Large intestine (tissue), 3 donors: ENCODE data around the gene DCUN1D2. TPM values are rescaled to one million over a fixed set of nuclear protein-coding genes. Genes with fewer than 3 reads are reported as not detected.
A peak's percentile ranks its signal among the peaks of the same experiment; 100 is the strongest.

Experiments used
- DNase-seq, 2 donors: peaks; one replicate each; pipeline versions ENCODE4 v3.0.0 to v3.0.0-alpha.2; 2013
- H3K27ac ChIP-seq: one replicate; pipeline ENCODE4 v1.5.1; 2013; ENCODE audit warnings: low read length
- H3K27me3 ChIP-seq: 2 replicates; pipeline ENCODE4 v1.6.1; 2013; ENCODE audit warnings: low read length; ENCODE audit not compliant: control insufficient read depth, insufficient read depth
- H3K36me3 ChIP-seq: 2 replicates; pipeline ENCODE4 v1.6.1; 2013; ENCODE audit warnings: low read length; ENCODE audit not compliant: control insufficient read depth, insufficient read depth
- H3K4me1 ChIP-seq: one replicate; pipeline ENCODE4 v1.6.1; 2013; ENCODE audit warnings: low read length; ENCODE audit not compliant: control insufficient read depth, insufficient read depth
- H3K4me3 ChIP-seq: one replicate; pipeline ENCODE4 v1.5.1; 2013; ENCODE audit warnings: low read length
- H3K9me3 ChIP-seq: one replicate; pipeline ENCODE4 v1.6.1; 2013; ENCODE audit warnings: mild to moderate bottlenecking, low read depth, low read length, moderate library complexity; ENCODE audit not compliant: control insufficient read depth
- WGBS: methylation state at CpG from one replicate; pipeline ENCODE4 v1.1.5; 2013; ENCODE audit warnings: low lambda C conversion rate; ENCODE audit not compliant: insufficient coverage; 5-methylcytosine and 5-hydroxymethylcytosine counted together
- polyA plus RNA-seq: library from polyadenylated mRNA; unstranded; fragments of 120-200 nt; gene quantifications from one replicate; pipeline ENCODE4 v1.2.1, GENCODE V29; 2013

DCUN1D2 gene
- polyA plus RNA-seq, 1 donor = 17.8 TPM

DNA sequence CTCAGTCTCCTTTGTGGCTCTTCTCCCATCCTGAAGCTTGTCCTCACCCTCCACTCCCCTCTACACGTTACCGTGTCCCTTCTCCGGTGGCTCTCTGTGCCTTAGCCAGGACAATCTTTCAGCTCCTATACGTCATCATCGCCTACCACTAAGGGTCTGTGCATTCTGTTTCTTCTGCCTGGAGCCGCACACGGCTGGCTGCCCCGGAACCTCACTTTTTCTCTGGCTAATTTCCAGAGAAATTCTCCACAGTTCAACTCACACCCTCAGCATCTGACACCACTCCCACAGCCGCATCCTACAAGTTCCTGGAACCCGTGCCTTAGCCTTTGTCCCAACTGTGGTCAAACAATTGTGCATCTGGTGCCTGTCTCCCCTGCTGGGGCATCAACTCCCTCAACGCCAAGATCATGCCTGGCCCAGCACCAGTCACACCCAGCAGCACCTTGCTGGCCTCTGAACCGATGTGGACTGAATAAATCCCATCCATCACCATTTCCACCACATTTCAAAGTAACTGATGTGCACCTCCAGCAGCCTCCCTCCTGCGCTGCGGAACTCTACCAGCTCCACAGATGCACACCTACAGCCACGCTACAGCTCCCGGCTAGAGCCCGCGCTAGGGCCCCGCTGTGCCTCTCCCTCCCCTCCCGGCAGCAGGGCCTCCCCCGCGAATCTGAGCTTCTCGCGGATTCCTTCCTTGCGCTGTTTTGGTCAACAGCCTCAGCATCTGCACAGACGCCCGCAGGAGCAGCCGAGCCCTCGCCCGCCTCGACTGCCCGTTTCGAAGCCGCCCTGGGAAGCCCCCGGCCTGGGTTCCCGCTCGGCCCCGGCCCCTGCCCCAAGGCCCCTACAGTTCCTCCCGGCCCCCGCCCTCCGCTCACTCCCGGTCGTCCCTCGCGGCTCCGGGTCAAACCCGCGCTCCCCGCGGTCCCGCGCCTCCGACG, 689 bp downstream of the DCUN1D2 start:
- DNase-seq = peak in 1 of 2 donors; percentile 44
- peaks cover 30% of the 10 kb centered on the region for H3K4me1 ChIP-seq
- 19% methylated on average over 3 of the region's 54 CpGs for WGBS
- H3K36me3 ChIP-seq = no peaks in the 10 kb centered on the region
- peak overlapping the region; percentile 57 for H3K4me3 ChIP-seq
- no peaks in the 10 kb centered on the region for H3K27me3 ChIP-seq
- H3K9me3 ChIP-seq = no peaks in the 10 kb centered on the region
- peak overlapping the region; percentile 31 for H3K27ac ChIP-seq

DNA sequence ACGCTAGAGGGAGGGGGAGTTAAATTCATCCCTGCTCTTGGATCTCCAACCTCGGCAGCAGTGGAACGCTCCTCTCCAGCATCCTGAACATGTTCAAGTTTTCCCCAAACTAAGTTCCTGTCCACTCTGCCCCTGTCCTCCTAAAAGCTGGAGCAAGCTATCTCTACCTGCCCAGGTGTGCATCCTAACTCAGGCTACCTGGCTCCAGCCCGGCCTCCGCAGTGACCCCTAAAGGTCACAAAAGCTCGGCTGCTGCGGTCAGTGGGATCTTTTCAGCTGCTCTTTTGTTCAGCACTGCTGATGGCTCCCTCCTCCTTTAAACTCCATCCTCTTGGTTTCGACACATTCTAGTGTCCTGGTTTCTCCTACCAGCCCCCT, 1.4 kb downstream of the DCUN1D2 start:
- Histone ChIP-seq H3K36me3 (no peaks in the 10 kb centered on the region), H3K27ac (no peak overlapping the region), H3K4me3 (peak overlapping the region; percentile 57), H3K9me3 (no peaks in the 10 kb centered on the region), H3K27me3 (no peaks in the 10 kb centered on the region), H3K4me1 (peaks cover 28% of the 10 kb centered on the region)
- no peak for DNase-seq
- no CpG with 5 or more reads among the region's 8 CpGs for WGBS

DNA sequence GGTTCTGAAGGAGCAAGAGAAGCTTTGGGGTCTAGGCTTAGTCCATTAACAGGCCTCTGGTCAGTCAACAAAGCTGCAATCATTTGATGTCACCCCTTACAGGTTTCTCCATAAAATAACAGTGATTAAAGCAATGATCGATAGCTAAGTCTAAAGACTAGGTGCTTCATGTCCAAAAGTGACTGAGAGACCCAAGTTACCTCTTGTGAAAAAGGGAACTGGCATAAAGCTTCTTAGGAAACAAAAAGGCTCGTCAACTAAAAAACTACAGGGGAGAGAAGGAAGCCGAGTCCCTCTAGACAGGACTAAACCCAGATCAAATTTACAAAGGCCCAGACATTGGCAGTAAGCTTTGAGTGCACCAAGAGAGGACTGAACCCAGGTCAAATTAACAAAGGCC, 2.2 kb downstream of the DCUN1D2 start:
- no peak overlapping the region for H3K27ac ChIP-seq
- no peak overlapping the region for H3K4me3 ChIP-seq
- peaks cover 3% of the 10 kb centered on the region for H3K36me3 ChIP-seq
- no peak for DNase-seq
- peaks cover 30% of the 10 kb centered on the region for H3K4me1 ChIP-seq
- H3K27me3 ChIP-seq = no peaks in the 10 kb centered on the region
- WGBS = 100% methylated on average over 1 of the region's 3 CpGs
- H3K9me3 ChIP-seq = no peaks in the 10 kb centered on the region

DNA sequence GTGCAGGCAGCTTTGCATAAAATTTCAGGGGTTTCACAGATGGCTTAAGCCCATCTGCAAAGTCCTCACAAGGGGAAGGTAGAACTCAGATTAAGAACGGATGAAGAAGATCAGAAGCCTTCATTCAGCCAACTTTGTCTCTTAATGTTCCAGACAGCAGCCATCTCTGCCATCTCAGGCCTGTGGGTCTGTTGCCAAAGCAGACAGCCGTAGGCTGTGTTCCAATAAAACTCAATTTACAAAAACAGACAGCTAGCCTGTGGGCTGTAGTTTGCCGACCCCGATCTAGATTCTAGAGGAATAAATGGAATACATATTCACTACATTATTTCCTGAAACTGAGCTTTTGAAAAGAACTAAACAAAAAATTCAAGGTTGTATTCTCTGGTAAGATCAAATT, 3.8 kb downstream of the DCUN1D2 start:
- no peaks in the 10 kb centered on the region for H3K27me3 ChIP-seq
- DNase-seq = no peak
- H3K4me1 ChIP-seq = peaks cover 20% of the 10 kb centered on the region
- WGBS = no CpG with 5 or more reads among the region's 4 CpGs
- no peaks in the 10 kb centered on the region for H3K9me3 ChIP-seq
- no peak overlapping the region for H3K4me3 ChIP-seq
- no peak overlapping the region for H3K27ac ChIP-seq
- peaks cover 3% of the 10 kb centered on the region for H3K36me3 ChIP-seq

DNA sequence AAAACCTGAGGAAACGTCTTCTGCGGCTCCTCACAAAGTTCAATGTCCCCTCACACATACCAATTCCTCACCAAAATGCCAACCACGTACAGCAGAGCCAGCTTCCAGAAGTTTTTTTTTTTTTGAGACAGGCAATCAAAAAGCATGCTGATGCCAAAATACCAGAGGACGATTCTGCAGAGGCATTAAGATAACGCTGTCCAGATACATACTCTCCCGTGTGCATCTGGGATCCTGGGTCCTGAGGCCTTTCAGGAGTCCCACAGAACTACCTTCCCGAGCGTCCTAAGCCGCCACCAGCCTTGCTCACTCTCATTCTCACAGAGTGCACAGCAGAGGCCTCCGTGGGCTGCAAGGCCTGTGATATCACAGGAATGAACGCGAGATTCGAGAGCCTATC, 5.0 kb downstream of the DCUN1D2 start:
- 87% methylated on average over 3 of the region's 13 CpGs for WGBS
- no peak overlapping the region for H3K4me3 ChIP-seq
- H3K27ac ChIP-seq = no peak overlapping the region
- no peaks in the 10 kb centered on the region for H3K27me3 ChIP-seq
- H3K36me3 ChIP-seq = peaks cover 3% of the 10 kb centered on the region
- H3K9me3 ChIP-seq = no peaks in the 10 kb centered on the region
- H3K4me1 ChIP-seq = peaks cover 20% of the 10 kb centered on the region
- no peak for DNase-seq

DNA sequence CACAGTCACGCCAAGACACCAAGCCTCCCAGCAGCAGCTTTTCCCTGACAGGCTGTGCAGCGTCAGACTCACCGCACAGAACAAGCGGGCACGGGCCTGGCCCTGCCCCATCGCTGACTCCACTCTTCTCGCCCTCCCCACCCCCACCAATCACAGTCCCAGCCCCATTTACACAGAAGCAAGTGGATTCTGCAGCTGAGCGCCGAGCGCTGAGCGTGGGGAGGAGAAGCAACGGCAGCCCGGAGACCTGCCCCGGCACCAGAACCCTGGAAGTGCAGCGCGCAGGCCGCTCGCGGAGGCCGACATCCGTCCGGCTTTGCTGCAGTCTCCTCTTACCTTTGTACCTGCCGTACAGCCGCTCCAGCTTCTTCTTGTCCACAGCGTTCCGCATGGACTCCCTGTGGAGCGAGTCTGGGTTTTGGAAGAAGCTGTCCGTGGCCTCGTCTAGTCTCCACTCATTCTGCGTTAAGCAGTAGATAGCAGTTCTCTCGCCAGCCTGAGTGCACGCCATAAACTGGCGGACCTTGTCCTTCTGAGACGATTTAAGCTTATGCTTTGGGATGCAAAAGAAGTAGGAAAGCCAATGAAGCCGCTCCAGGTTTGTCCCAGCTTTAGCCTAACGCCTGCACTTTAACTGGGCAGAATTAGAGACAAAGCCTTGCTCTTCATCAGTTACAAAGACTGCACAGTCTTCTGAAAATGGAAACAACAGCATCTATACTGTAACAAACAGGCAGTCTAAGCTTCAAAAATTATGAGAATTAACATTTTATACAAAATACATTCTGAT, 6.8 kb downstream of the DCUN1D2 start:
- Histone ChIP-seq H3K4me3 (no peak overlapping the region), H3K36me3 (peaks cover 8% of the 10 kb centered on the region), H3K9me3 (no peaks in the 10 kb centered on the region), H3K4me1 (peaks cover 10% of the 10 kb centered on the region), H3K27me3 (no peaks in the 10 kb centered on the region), H3K27ac (no peak overlapping the region)
- peak; percentile 28 to 55 for DNase-seq
- no CpG with 5 or more reads among the region's 36 CpGs for WGBS

DNA sequence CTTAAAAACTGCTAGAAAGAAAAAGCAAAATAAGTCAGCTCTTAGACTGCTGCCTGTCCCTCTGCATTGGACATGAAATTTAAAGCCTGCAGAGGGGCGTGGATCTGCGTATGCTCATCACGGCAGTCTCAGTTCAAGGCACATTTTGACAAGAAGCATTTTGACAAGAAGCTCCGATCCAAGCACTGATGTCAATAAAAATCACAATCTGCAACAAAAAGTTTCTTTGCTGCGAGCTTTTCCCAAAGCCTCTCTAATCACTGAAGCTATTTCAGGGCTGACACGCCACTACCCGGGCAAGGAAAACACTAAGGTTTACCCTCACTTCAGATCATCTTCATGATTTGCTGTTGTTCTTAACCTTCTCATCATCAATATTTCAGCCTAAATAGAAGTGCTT, 7.4 kb downstream of the DCUN1D2 start:
- Histone ChIP-seq H3K27ac (no peak overlapping the region), H3K4me1 (peaks cover 10% of the 10 kb centered on the region), H3K9me3 (no peaks in the 10 kb centered on the region), H3K36me3 (peaks cover 8% of the 10 kb centered on the region), H3K27me3 (no peaks in the 10 kb centered on the region), H3K4me3 (no peak overlapping the region)
- 80% methylated on average over 1 of the region's 7 CpGs for WGBS
- DNase-seq = no peak

DNA sequence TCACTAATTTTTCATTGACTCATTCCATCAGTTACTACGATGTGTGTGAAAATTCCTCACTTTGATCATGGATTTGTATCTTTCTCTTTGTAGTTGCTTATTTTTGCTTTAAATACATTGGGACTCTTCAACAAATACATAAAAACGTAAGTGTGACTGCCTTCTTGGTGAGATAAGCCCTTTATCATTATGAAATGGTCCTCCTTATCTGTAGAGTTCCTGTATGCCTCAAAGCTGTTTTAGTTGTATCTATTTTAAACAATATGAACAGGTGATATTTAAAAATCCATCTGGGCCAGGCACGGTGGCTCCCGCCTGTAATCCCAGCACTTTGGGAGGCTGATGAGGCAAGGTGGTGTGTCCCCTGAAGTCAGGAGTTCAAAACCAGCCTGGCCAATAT, 11.3 kb downstream of the DCUN1D2 start:
- H3K4me3 ChIP-seq = no peak overlapping the region
- H3K4me1 ChIP-seq = peaks cover 9% of the 10 kb centered on the region
- WGBS = 63% methylated on average over 1 of the region's 4 CpGs
- no peak overlapping the region for H3K27ac ChIP-seq
- no peaks in the 10 kb centered on the region for H3K9me3 ChIP-seq
- peaks cover 25% of the 10 kb centered on the region for H3K36me3 ChIP-seq
- DNase-seq = no peak
- no peaks in the 10 kb centered on the region for H3K27me3 ChIP-seq

DNA sequence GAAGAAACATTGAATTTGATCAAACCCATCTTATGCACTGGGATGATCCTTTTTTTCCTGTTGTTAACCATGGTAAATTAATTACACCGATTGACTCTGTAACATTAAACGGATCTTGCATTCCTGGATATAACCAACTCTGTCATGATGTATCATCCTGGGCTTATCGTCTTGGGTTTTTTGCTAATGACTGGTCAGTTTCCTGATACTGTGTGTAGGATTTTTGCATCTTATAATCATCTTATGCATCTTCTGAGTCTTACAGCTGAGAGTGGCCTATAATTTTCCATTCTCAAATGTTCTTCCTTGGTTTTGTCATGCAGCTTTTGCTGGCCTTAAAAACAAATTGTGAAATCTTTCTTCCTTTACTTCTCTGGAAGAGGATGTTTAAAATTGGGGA, 12.8 kb downstream of the DCUN1D2 start:
- no peaks in the 10 kb centered on the region for H3K27me3 ChIP-seq
- no peak overlapping the region for H3K4me3 ChIP-seq
- H3K9me3 ChIP-seq = no peaks in the 10 kb centered on the region
- no peak overlapping the region for H3K27ac ChIP-seq
- no CpG with 5 or more reads among the region's 3 CpGs for WGBS
- no peak for DNase-seq
- peaks cover 32% of the 10 kb centered on the region for H3K36me3 ChIP-seq
- H3K4me1 ChIP-seq = no peaks in the 10 kb centered on the region

DNA sequence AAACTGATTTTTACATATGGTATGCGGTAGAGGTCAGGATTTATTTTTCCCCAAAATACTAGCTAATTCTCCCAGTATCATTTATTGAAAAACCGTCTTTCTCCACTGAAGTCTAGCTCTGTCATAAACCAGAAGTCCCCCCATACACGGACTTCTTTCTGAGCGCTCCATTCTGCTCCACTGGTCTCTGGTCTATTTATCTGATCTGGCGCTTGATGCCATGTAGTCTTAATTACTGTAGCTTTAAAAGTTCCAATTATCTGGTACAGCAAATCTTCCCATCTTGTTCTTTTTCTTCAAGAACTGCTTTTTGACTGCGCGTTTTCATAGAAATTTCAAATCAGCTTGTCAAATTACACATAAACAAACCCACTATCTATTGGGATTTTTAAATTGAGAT, 13.7 kb downstream of the DCUN1D2 start:
- Histone ChIP-seq H3K9me3 (no peaks in the 10 kb centered on the region), H3K4me3 (no peak overlapping the region), H3K27me3 (no peaks in the 10 kb centered on the region), H3K36me3 (peaks cover 40% of the 10 kb centered on the region), H3K4me1 (no peaks in the 10 kb centered on the region), H3K27ac (no peak overlapping the region)
- no peak for DNase-seq
- WGBS = 100% methylated on average over 3 of the region's 7 CpGs
